Ammon's horn (tissue), 1 donor: ENCODE results near the gene TBXA2R.
"Not testable (repeated sequence)": the region's sequence is repeated elsewhere in the genome, so short reads cannot be mapped to it uniquely, and the experiment has no call there.

Experiments
- DNase-seq: peaks from one replicate; pipeline ENCODE4 v3.0.0-alpha.2; 2016; ENCODE audit warnings: low spot score

The TBXA2R gene

DNA sequence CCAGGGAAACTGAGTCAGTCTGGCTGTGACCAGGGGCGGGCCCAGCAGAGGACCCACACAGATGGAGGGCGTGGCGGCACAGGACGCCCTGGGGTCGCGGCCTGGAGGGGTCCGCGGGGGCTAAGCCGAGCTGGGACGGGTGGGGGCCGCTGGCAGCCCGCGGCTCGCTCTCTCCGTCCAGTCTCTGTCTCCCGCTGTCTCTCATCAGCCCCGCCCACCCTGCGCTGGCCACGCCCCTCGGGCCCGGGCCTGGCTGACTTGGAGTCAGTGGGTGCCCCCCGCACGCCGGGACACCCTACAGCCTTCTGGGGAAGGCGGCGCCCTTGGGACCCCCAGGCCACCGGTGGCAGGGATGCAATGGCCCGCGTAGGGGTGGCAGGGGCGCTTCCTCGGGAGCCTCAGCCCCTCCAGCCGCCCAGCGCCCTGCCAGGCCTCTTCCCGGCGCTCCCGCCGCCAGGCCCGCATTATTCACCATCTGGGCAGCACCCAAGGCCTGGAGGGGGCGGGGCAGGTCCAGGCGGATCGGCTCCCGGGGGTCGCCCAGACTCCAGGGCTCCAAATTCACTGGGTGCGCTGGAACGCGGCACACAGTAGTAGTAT, at the start of gene TBXA2R:
TBXA2R (minus strand) TSS at position 186 of the 600 bp plus-strand sequence. CDS start 6,241 bp downstream, outside the sequence.
- DNase-seq: peak; percentile 36

DNA sequence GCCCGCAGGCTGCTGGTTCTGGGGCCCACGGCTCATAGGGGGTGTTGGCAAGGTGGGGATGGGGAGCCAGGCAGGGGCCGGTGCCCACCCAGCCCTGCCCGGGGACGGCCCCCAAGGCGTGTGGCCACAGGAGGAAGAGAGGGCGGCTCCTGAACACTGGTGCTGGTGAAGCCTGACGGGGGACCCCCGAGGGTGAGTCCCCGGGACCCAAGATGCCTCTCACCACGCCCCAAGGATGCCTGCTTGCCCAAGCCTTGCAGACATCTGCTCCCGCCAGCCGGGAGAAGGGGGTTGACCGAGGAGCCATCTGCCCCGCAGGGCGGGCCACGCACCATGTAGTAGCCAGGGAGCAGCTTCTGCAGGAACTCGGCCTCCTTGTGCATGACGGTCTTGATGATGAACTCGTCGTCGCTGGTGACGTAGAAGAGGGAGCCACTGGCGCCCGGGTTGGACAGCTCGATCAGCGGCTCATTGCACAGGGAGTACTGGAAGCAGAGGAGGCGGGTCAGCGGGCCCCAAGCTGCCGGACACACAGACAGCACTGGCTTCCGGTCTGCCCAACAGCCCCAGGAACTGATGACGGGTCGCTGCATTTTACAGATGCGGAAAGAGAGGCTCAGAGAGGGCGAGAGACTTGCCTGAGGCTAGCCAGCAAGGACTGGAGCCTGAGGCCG, 49.5 kb upstream of the TBXA2R start:
- no peak for DNase-seq

DNA sequence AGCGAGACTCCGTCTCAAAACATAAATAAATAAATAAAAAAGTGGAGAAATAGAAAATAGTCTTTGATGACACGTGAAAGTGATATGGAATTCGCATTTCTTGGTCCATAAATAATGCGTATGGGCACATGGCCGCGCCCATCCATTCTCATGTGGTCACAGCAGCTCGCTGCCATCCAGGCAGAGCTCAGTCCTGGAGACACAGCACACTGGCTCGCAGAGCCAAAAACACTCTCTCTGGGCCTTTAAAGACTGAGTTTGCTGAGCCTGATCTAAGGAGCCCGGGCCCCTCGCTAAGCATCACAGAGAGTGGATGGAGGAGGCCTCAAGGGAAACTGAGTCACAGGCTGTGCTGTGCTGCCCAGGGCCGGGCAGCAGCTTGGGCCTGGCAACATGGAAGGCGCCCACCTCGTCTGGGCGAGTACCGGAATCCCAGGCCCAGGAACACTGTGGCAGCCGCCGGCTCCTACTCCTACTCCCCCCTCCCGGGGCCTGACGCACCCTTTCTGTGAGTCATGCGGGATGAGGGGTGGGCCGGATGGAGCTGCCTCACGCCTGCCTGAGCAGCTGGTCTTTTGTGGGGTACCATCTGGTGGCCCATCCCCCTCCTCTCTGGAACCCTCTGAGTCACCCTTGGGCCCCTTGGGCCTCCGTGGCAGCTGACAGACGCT, 48.9 kb upstream of the TBXA2R start:
- peak; percentile 75 for DNase-seq

DNA sequence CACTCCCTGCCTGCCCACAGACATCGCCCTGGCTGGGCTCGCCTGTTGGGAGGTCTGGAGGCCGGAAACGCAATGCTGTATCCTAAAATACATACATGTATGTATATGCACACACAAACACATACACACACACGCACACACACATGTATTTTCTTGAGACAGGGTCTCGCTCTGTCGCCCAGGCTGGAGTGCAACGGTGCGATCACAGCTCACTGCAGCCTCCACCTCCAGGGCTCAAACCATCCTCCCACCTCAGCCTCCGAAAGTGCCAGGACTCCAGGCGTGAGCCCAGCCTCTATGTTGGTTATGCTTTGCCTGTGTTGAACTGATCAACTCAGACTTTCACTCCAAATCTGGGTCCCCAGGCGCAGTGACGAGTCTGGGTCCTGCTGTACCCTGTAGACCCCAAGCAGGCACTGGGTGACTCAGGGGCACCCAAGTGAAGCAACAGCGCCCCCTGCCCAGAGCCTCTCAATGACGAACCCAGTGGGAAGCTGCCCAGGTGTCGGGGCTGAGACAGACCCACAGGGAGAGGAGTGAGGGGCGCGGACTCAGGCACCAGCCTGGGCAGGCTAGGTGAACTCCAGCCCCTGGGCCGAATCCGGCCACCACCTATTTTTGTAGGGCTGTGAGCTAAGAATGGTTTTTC, 47.3 kb upstream of the TBXA2R start:
- no peak for DNase-seq

DNA sequence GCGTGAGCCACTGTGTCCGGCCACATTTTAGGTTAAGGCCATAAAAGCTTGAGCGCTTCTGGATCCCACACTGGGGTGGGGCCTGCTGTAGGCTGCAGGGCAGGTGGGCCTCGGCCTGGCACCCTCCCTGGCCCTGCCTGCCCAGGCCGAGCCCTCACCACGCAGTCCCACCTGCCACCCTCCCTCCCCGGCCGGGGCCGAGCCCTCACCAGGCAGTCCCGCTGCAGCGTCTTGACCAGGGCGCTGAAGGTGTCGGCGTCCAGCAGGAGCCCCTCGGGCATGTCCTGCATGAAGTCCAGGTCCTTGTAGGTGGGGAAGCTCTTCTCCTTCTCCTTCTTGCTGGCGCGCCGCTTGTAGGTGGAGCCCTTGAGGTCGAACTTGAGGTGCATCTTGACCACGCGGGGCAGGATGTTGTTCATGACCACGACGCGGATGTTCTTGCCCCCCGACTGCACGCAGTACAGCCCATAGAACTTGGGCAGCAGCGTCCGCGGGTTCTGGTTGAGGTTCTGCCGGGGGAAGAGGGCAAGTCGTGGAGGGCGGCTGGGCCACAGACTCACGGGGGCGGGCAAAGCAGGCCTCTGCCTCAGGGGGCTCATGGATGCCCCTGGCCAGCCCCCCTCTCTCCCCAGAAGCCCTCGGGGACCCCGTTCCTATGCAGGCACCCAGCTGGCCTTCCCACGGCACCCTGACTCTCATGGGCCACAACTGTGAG, 46.6 kb upstream of the TBXA2R start:
- DNase-seq: no peak

DNA sequence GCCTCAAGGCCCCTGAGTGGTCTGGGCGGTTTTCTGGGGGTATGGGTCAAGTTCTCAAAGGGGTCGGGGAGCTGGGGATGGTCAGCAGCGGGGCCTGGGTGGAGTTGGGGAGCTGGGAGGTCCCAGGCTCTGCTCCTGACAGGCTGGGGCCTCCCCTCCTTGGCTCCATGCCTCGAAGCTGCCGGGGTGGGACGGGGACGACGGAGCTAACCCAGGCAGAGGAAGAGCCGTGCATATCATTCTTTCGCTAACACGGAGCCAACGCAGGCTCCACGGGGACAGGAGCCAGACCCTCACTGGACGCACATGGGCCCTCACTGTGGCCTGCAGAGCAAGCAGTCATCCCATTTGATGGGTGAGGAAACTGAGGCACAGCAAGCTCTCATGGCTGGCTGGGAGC, 45.7 kb upstream of the TBXA2R start:
- DNase-seq: no peak

DNA sequence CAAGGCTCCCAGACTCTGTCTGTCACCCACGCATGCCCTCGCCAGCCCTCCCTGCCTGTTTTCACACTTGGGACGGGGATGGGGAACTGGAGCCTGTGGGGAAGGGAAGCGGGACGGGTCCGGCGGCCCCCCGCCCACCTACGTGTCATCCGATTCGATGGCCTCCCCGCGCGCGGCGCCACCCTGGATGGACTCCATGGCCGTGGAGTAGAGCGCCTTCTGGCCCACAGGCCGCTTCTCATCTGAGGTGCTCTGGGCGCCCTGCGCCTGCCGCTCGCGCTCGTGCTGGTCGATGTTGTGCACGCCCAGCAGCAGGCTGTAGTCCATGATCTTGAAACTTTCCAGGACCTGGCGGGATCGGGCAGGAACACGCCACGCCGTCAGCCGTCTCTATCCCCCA, 45.0 kb upstream of the TBXA2R start:
- no peak for DNase-seq

DNA sequence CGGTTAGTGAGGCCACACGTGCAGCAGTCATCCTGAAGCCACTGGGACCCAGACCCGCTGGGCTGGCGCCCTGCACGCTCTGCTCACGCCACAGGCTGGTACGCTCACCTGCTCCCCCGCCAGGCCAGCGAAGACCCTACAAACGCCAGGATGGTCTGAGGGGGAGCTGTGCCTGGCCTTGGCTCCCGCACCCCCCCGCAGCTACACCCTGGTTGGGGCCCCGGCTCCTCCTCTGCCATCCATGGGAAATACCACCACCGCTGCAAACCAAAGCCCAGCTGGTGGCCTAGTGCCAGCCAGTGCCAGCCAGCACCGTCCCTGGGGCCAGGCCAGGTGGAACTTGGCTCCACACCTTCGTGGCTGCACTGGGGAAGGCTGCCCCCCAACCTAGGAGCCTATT, 43.2 kb upstream of the TBXA2R start:
- no peak for DNase-seq

DNA sequence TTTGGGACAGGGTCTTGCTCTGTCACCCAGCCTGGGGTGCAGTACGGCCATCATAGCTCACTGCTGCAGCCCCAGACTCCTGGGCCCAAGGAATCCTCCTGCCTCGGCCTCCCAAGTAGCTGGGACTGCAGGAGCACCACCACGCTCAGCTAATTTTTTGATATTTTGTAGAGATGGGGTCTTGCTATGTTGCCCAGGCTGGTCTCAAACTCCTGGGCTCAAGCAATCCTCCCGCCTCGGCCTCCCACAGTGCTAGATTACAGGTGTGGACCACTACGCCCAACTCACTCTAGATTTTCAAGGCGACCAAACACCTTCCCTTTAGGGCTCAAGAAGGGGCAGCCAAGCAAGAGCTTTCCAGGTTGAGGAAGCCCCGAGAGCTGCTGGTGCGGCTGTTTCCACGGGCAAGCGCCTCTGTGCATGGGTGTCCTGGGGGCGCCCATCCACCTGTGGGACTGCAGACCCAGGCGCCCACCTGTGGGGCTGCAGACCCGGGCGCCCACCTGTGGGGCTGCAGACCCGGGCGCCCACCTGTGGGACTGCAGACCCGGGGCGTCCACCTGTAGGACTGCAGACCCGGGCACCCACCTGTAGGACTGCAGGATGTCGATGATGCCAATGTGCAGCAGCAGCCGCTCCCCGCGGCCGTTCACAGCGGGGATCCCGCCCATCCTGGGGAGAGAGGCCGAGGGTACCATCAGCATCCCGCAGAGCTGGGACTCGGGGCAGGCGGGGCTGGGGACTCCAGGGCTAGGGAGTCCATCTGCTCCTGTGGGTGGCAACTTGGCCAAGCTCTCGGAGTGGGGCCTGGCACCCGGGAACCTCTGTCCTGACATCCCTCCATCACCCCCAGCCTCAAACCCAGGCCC, 41.6 kb upstream of the TBXA2R start:
- no peak for DNase-seq

DNA sequence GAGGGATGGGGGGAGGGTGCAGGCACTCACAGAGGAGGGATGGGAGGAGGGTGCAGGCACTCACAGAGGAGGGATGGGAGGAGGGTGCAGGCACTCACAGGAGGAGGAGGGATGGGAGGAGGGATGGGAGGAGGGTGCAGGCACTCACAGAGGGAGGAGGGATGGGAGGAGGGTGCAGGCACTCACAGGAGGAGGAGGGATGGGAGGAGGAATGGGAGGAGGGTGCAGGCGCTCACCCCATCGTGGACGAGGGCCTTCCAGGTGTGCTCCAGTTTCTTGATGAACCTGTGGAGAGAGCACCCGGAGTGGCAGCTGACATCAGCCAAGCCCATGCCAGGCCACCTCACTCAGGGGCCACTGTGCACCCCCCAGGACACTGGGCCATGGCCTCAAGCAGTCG, 40.4 kb upstream of the TBXA2R start:
- DNase-seq: not testable (repeated sequence)

DNA sequence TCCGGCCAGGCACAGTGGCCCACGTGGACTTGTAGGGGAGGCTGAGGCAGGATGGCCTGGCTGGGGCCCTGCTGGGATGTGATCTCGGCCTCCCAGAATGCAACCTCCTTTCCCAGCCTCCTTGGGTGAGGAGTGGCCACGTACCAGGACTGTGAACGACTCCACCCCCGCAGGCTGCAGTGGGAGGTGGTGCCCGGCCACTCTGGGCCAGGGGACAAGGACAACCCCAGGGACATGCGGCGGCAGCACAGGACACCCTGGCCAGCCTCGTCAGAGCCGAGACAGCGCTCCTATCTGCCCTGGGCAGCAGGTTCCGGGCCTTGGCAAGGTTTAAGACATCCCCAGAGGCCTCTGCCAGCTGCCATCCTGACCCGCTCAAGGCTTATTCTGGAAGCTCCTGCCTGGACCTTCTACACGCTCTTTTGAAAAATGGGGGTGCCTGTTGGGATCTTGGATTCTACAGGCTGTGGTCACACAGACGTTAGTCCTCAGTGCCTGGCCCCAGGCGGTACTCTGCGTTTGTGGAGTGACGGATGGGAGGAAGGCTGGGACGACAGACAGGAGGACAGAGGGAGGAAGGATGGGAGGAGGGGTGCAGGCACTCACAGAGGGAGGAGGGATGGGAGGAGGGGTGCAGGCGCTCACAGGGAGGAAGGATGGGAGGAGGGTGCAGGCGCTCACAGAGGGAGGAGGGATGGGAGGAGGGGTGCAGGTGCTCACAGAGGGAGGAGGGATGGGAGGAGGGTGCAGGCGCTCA, 39.8 kb upstream of the TBXA2R start:
- no peak for DNase-seq

DNA sequence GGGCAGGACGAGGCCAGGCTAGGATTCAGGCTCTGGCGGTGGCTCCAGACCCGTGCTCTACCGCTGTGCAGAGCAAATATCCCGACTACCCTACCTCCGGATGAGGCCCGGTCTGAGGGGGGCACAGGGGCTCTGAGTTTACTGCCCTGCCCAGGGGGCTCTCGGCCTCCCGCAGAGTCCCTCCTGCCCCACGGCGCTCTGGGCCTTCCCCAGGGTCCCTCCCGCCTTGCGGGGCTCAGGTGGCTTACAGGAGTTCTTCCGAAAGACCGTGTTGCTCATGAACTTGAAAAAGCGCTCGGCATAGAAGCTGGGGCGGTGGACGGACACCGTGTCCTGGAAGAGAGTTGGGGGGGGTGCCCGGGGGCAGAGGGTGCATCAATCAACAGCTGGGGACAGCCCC, 39.1 kb upstream of the TBXA2R start:
- DNase-seq: no peak

DNA sequence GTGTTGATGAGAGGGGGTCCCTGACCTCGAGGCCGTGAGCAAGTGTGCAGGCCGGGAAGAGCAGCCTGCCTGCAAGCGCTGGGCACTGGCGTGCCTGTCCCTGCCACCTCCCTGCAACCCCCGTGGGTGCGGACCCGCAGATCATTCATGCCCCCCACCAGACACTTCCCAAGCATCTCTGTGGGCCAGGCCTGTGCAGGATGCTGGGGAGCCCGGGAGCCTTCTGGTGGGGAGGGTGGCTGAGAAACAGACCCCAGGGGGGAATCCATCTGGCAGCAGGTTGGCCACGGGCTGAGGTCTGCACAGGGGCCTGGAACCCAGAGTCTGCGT, 38.4 kb upstream of the TBXA2R start:
- no peak for DNase-seq

DNA sequence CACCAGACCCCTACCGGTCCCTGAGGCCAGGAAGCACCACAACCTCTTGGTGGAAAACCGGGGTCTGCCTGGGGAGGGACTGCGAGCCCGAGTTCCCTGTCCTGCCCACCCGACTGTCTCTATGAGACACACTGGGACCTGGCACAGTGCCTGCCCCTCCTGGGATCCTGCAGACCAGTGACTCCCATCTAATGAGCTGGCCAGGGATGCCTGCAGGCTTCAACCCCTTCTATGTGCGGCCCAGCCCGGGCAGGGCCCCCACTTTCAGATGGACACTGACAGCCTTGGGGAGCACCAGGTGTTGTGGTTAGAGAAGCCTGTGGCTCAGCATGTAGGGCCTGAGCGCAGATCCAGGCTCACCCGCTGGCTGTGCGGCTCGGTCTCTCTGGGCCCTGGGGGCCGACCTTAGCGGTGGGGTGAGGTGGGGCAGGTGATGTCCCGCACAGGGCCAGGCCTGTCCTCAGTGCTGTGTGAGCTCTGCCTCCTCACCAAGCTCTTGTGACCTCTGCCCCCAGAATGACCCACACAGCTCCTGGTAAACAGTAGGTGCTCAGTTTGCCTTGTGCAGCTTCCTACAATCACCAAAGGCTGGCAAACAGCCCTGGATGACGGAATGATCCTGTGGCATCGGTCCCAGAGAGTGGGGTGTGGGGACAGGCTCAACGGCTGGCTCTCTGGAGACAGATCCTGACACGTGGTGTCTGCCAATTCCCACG, 37.8 kb upstream of the TBXA2R start:
- DNase-seq: peak; percentile 96

DNA sequence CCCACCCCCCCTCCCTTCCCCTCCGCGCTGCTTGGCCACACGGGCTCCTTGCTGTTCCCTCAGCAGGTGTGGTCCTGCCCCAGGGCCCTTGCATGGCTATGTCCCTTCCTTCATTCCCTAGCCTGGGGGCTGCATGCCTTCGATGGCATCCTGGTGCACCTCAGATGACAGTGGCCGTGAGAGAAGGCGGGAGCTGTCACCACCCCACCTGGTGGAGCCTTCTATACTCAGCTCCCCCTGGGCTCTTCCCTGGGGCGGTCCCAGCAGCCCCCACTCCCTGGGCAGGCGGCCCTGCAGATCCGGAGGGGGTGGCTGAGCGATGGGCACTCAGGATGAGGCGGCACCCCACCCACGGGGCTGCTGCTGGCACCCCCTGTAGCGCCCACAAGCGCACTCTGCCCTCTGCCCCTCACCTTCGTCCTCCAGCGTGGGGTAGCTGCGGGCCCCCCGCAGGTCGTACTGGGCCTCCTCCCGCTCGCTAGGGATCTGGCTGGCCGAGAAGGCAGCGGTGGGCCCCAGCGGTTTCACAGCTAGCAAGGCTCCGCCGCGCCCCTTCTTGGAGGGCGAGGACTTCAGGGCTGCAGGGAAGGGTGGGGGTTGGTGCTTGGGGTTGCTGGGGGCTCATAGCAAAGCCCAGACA, 37.1 kb upstream of the TBXA2R start:
- no peak for DNase-seq

DNA sequence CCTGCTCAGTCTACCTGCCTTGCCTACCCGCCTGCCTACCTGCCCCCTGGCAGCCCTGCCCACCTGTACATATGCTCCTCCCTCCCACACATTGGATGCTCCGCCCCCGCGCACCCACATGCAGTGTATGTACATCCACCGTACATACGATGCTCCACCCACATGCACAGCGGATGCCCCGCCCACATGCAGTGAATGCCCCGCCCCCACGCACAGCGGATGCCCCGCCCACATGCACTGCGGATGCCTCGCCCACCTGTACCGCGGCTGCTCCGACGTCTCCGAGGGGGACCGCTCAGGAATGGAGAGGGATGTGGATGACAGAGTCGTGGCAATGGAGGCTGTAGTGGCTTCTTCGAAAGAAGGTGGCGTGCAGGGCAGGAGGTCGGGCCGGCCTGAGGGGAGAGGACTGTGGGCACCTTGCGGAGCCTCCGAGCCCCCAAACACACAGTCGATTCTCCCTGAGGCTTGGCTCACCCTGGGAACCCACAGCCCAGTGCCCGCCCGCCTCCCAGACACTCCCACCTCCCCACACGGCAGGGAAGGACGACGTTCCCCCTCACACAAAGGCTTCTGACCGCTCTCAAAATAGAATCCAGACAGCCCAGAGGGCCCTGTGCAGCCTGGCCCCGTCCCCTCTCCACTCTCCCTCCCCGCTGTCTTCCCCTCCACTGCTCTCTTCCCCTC, 36.5 kb upstream of the TBXA2R start:
- no peak for DNase-seq

DNA sequence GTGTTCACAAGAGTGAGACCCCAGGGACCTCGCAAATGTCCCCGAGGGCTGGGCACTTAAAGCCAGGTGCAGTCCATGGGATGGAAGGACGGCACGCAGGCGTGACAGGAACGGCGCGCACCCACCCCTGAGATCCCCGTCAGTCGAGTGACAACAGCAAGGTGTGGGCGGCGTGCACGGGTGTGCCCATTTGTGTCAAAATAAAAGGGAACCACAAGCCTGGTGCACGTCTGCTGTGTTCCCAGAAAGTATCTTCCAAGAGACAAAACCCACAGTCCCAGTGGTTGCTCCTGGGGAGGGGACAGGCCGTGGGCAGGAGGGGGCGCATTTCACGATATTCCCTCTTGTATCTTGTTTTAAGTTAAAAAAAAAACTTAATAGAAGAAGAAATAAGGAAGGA, 35.6 kb upstream of the TBXA2R start:
- DNase-seq: no peak

DNA sequence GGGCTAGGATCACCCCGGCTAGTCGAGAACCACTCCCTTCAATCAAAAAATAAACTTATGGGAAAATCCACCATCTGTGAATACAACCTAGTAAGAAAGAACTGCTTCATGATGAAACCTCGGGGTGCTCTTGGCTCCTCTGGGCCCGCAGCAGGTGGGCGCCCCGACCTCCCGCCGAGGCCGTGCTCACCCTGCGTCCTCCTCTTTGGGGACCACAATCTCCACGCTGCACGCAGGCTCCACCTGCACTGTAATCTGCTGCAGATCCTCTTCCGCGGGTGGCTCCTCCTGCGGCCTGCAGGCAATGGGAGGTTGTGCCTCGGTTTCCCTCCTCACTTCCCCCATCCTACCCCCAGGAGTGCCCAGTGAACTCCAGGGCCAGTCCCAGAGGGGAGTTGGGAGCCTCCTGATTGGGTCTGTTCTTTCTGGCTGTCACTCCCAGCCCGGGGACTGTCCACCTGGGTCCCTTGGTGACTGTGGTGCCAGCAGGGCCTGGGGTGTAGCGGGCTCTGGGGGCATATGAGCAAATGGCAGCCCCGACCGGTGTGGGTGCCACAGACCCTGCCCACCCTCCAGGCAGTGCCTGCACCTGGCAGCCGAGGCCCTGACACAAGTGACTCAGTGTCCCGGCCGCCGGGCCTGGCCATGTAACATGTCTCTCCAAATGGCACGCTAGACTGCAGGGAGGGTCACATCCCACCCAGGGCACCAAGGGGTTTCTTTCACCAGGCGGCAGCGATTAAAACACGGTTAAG, 35.0 kb upstream of the TBXA2R start:
- DNase-seq: no peak
